Right lobe of liver (tissue), 4 donors: ENCODE results near the gene AVPR1B.

Source experiments
- CTCF ChIP-seq, 4 donors: fragments of 200-600 bp in 3 of 4; fragments of 450-650 bp in 1 of 4; IDR thresholded peaks; one replicate each; pipeline versions ENCODE4 v1.5.1 to v1.8.0; 2016 to 2022; ENCODE audit warnings: antibody characterized with exemption in 4 of 4, mild to moderate bottlenecking in 2 of 4
- POLR2A ChIP-seq: fragments of 450-650 bp; IDR thresholded peaks from one replicate; pipeline ENCODE4 v1.6.1; 2017; ENCODE audit warnings: antibody characterized with exemption, mild to moderate bottlenecking
- donor health status: DM: no; HTN: no; CAD: no.
- donor health status: DM: no; HTN: no; CAD: no.
- donor health status: DM: no; HTN: yes; CAD: no.

- TF ChIP-seq POLR2A (no peak), CTCF (IDR thresholded peaks at IDR 0.05) (no peak)
These were observed 11.0 kb upstream of the AVPR1B start for GRCh38 chr1:206128196-206128595.
